Fibroblast of mammary gland (primary cell): ENCODE measurements around the gene HEXIM2.
"Not testable (repeated sequence)": the region's sequence is repeated elsewhere in the genome, so short reads cannot be mapped to it uniquely, and the experiment has no call there.

ENCODE experiments used
- DNase-seq: peaks from one replicate; pipeline ENCODE4 v3.0.0-alpha.2; 2010; ENCODE audit warnings: low read depth
- H3K4me3 ChIP-seq: 2 replicates; pipeline ENCODE4 v1.5.1; 2011; ENCODE audit warnings: low read depth, mild to moderate bottlenecking, low read length, moderate library complexity; ENCODE audit not compliant: control insufficient read depth
- CTCF ChIP-seq: conservative IDR thresholded peaks from 2 replicates; pipeline ENCODE4 v1.5.1; 2011; ENCODE audit warnings: low read depth, low read length, inconsistent platforms; ENCODE audit not compliant: control insufficient read depth, insufficient read depth

The HEXIM2 gene

GRCh38 chr17:45200701-45201100 lies 39.0 kb downstream of the HEXIM2 start:
- no peak for TF ChIP-seq CTCF
- peak; percentile 65 for DNase-seq
- H3K4me3 ChIP-seq, result no peak overlapping the region

- H3K4me3 ChIP-seq, result no peak overlapping the region
- TF ChIP-seq CTCF, result no peak
- no peak for DNase-seq
Observed at GRCh38 chr17:45201457-45201856, 39.8 kb downstream of the HEXIM2 start.

- DNase-seq, result peak; percentile 71
- not testable (repeated sequence) for H3K4me3 ChIP-seq
Observed at GRCh38 chr17:45201880-45202279, 40.2 kb downstream of the HEXIM2 start.

- H3K4me3 ChIP-seq, result no peak overlapping the region
- DNase-seq, result peak; percentile 89
- peak; percentile 92 for TF ChIP-seq CTCF
Observed at GRCh38 chr17:45218895-45219661, 57.4 kb downstream of the HEXIM2 start.
